ENCODE data around the gene SPRY1.

The SPRY1 gene

GRCh38 chr4:123417813-123418212 is 21.2 kb downstream of the SPRY1 start:
- Histone ChIP-seq H3K9me3 (no peaks in the 10 kb centered on the region), H3K4me1 (no peaks in the 10 kb centered on the region), H3K27me3 (peaks cover 5% of the 10 kb centered on the region; the same call in 1 of the 2 replicates), H3K36me3 (no peaks in the 10 kb centered on the region), H3K4me3 (ENCODE audit: low read depth, low read length) (no peak overlapping the region)
- DNase-seq, result no peak
- no peak for TF ChIP-seq CTCF (IDR thresholded peaks at IDR 0.05; ENCODE audit: low read depth, low read length)

- TF ChIP-seq CTCF (IDR thresholded peaks at IDR 0.05; ENCODE audit: low read depth, low read length), result no peak
- H3K9me3 ChIP-seq, result no peaks in the 10 kb centered on the region
- DNase-seq, result no peak
- no peaks in the 10 kb centered on the region for H3K36me3 ChIP-seq
- no peaks in the 10 kb centered on the region for H3K4me1 ChIP-seq
- peaks cover 5% of the 10 kb centered on the region; the same call in 1 of the 2 replicates for H3K27me3 ChIP-seq
- H3K4me3 ChIP-seq (ENCODE audit: low read depth, low read length), result no peak overlapping the region
These were observed 21.8 kb downstream of the SPRY1 start for GRCh38 chr4:123418351-123418931.

- Histone ChIP-seq H3K9me3 (no peaks in the 10 kb centered on the region), H3K36me3 (no peaks in the 10 kb centered on the region), H3K27me3 (peaks cover 5% of the 10 kb centered on the region; the same call in 1 of the 2 replicates), H3K4me3 (ENCODE audit: low read depth, low read length) (no peak overlapping the region), H3K4me1 (no peaks in the 10 kb centered on the region)
- no peak for DNase-seq
- no peak for TF ChIP-seq CTCF (IDR thresholded peaks at IDR 0.05; ENCODE audit: low read depth, low read length)
These were observed 23.5 kb downstream of the SPRY1 start for GRCh38 chr4:123419885-123420755.

- Histone ChIP-seq H3K4me3 (ENCODE audit: low read depth, low read length) (no peak overlapping the region), H3K4me1 (no peaks in the 10 kb centered on the region), H3K27me3 (peaks cover 5% of the 10 kb centered on the region; the same call in 1 of the 2 replicates), H3K9me3 (no peaks in the 10 kb centered on the region), H3K36me3 (no peaks in the 10 kb centered on the region)
- no peak for DNase-seq
- TF ChIP-seq CTCF (IDR thresholded peaks at IDR 0.05; ENCODE audit: low read depth, low read length), result no peak
These were observed 24.8 kb downstream of the SPRY1 start for GRCh38 chr4:123421227-123421936.

- H3K4me3 ChIP-seq (ENCODE audit: low read depth, low read length), result no peak overlapping the region
- H3K4me1 ChIP-seq, result no peaks in the 10 kb centered on the region
- TF ChIP-seq CTCF (IDR thresholded peaks at IDR 0.05; ENCODE audit: low read depth, low read length), result no peak
- peaks cover 5% of the 10 kb centered on the region; the same call in 1 of the 2 replicates for H3K27me3 ChIP-seq
- no peaks in the 10 kb centered on the region for H3K9me3 ChIP-seq
- H3K36me3 ChIP-seq, result no peaks in the 10 kb centered on the region
- DNase-seq, result no peak
These were observed 25.6 kb downstream of the SPRY1 start for GRCh38 chr4:123421937-123422781.
